Kidney glomerular epithelial cell (primary cell): ENCODE measurements around the gene SPOCD1.
A peak's percentile ranks its signal among the peaks of the same experiment; 100 is the strongest.

Experiments used
- DNase-seq: peaks from one replicate; lab custom pipeline; 2025; lab: John Stamatoyannopoulos, UW

SPOCD1 gene

DNA sequence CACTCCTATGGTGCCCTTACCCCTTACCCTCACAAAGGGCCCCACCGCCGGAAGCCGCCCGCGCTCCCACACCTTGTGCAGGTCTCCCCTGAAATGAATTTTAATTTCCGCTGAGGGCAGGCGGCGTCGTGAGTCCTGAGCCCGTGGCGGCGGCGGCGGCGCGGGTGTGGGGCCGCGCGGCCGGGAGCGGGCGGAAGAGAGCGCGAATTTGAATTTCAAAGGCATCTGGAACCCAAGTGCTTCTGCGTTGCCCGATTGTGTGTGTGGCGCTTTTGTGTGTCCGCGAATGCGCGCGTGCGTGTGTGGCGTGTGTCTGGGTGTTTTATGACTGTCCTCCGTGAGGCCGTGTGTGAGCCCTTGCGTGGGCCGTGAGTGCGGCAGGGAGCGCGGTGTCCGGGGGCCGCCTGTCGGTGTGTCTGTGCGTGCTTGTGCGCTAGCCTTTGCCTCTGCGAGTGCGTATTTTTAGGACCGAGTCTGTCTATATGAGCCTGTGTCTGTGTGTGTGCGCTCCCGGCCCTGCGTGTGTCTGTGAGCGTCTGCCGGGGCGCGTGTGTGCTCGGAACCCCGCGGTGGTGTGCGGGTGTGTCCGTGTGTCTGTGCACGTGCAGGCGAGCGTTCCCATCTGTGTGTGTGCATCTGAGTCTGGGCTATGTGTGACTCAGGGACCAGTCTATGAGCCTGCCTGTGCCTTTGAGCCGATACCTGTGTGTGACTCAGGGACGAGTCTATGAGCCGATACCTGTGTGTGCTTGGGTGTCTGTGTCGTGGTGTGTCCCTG, 43.7 kb downstream of the SPOCD1 start:
- peak; percentile 29 for DNase-seq

DNA sequence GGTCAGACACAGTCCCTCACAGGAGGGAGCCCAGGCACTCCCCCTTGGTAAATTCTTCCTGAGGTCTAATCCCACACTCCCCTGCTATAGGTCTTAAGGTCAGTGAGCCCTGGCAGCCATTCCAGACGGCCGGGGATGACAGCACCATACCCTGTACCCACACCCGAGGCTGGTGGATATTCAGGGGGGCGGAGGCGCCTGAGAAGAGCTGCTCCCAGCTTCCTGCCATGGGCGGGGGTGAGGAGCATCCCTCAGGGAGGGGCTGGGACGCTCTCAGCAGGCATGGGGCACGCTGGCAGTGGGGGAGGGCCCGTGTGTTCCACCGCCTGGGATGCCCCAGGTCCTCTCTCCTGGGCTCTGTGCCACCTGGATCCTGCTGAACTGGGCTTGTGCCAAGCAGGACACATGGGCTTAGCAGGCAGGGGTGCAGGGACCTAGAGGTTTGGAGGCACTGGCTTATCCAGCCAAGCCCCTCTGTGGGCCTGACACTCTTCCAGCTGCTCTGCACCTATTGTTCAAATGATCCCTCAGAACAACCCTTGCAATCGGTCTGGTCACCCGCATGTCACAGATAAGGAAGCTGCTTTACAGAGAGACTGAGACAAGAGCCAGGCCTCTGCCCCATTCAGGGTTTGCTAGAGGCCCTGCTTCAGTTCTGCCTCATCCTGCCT, 46.0 kb downstream of the SPOCD1 start:
- peak; percentile 72 for DNase-seq

DNA sequence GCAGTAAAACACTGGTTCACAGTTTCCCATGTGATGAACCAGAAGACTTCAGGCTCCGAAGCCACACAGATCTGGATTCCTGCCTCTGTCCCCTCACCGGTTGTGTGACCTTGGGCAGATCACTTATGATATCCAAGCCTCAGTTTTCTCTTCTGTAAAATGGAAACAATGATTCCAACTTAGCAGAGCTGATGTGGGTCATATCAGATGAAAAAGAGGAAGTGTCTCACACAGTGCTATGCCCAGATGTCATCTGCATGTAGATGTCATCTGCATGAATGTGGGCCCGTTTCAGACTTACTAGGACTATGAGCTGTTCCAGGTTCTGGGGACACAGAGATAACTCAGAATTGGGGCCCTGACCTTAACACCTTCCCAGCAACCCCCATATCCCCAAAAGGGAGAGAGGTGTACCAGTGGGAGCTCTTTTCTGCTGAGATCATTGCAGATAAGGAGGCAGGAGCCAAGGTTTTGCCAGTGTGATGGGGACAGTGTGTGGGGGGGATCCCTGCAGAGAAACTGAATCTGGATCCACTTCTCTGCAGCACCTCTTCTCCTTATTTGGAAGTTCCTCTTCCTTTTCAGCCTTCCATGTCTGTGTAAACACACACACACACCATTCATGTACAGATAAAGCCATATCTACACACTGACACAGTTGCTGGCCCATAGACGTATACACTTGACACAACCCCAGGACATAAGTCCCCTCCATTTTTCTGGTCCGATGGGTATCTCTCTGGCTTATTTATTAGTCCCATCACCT, 46.7 kb downstream of the SPOCD1 start:
- DNase-seq = no peak

GRCh38 chr1:31768407-31768907, 47.4 kb downstream of the SPOCD1 start:
- DNase-seq = no peak

- peak; percentile 27 for DNase-seq
Observed at GRCh38 chr1:31767225-31767624, 48.6 kb downstream of the SPOCD1 start.

GRCh38 chr1:31765516-31765915, 50.3 kb downstream of the SPOCD1 start:
- no peak for DNase-seq

- no peak for DNase-seq
Observed at GRCh38 chr1:31765041-31765467, 50.8 kb downstream of the SPOCD1 start.

DNA sequence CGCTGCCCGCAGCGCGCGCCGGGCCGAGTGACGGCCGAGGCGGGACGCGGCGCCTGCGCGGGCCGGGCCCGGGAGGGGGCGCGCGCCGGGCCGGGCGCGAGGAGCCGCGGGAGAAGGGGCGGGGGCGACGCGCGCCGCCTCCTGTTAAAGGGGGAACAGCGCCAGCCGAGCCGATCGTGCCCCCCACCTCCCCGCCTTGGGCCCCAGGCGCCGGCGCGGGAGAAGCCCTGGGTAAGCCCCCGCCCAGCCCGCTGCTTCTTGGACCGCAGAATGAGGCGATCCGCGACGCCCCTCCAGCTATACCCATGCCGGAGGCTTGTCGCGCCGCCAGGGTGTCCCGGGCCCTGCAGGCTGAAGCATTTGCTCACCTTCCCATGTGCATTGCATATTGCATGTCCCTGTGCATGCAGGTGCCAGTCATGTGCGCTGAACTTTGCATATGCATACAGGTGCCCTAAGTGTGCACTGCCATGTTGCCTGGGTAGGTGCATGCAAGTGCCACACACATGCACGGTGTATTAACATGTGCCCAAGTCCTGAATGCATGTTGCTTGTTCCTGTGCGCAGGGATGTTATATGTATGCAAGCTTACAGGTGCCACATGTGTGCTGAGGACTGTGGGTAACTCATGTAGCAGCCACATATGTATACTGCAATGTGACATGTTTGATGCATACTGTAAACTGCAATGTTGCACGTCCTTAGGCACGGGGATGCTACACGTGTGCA, 51.3 kb downstream of the SPOCD1 start, which contains the start of gene ADGRB2:
ADGRB2 (minus strand) TSS at position 29 of the 729 bp plus-strand sequence. CDS start 7,119 bp downstream, outside the sequence.
- DNase-seq = no peak

GRCh38 chr1:31763671-31764311, 52.0 kb downstream of the SPOCD1 start:
- DNase-seq = no peak

- DNase-seq = peak; percentile 54
Observed at GRCh38 chr1:31762726-31763670, 52.8 kb downstream of the SPOCD1 start.

DNA sequence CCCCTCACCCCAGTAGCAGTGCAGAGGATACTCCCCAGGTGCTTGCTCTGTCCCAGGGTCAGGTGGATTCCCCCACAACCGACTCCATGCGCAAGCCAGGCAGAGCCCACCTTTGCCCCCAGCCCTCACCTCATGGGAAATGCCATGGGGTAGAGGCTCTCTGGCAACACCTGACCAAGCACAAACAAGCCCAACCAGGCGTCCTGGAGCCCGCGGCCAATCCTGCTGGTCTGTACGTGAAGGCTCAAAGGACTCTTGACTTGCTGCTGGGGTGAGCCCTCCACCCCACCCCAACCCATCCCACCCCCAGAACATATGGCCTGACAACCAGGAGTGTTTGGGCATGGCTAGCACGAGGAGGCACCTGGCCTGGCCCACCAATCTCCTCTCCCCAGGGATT, 53.5 kb downstream of the SPOCD1 start:
- no peak for DNase-seq

GRCh38 chr1:31761883-31762282, 53.9 kb downstream of the SPOCD1 start:
- peak; percentile 62 for DNase-seq

GRCh38 chr1:31760471-31761470, 55.1 kb downstream of the SPOCD1 start:
- DNase-seq = peak; percentile 51

DNA sequence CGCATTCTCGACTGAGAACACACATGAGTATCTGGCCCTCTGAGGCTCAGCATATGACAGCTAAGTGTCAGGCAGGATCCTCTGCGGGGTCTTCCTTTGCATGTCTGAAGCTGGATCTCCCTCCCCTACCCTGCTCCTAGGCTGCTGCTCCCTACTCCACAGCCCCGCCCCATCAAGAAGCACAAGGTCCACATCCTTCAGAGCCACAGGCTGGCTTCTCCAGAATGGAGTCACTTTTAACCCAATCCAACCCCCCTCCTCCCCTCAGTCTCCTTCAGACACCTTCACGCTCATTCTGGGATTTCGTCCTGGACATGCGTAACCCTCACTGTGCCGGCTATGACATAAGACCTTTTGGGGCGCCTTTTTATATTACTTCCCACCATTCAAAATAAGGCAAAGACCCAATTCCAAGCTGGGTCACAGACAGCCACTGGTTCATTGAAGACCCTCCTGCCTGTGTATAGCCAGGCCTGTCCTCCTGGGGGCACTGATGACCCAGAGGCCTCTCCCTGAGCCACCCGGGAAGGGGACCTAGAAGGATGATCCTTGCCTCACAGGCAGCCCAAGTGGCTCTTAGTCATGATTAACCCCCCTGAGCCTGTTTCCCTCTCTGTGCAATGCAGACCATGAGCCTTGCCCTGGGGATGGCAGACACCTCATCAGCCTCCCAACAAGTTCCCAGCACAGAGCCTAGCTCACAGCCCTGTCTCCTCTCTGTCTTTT, 56.4 kb downstream of the SPOCD1 start:
- DNase-seq = no peak

DNA sequence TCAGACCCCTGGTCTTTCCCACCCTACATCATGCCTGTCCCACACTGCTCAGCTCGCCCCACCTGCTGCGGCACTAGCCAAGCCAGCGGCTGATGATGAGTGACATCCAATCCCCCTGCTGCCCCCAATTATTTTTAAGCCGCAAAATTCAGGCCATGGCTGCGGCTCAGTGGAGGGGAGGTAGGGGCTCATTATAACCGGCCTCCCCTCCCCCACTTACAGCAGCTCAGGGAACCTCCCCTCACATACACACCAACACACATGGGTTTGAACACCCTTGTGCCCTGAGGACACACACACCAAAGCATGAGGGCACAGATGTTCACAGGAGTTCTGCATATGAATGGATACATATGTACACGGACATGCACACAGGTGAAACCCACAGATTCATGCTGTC, 57.0 kb downstream of the SPOCD1 start:
- DNase-seq = no peak

- no peak for DNase-seq
Observed at GRCh38 chr1:31757989-31758388, 57.8 kb downstream of the SPOCD1 start.

GRCh38 chr1:31757204-31757679, 58.6 kb downstream of the SPOCD1 start:
- no peak for DNase-seq

DNA sequence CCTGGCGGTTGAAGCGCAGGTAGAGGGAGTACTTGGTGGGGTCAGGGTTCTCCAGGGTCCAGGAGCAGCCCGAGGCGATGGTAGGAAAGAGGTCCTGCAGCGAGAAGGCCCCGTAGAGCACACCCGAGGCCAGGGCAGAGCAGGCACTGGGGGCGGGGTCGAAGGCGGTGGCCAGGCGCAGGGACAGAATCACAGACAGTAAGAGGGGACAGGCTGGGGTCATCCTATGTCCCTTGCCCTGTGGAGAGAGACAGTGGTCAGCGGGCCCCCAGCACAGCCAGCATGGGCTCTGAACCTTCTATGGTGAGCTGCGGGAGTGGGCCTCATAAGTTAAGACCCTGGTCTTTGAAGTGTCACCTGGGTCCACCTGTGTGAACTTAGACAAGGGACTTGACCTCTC, 59.2 kb downstream of the SPOCD1 start:
- no peak for DNase-seq
